ENCODE results near the gene MLXIP.
"Not testable (repeated sequence)": the region's sequence is repeated elsewhere in the genome, so short reads cannot be mapped to it uniquely, and the experiment has no call there.

MLXIP gene, protein sequence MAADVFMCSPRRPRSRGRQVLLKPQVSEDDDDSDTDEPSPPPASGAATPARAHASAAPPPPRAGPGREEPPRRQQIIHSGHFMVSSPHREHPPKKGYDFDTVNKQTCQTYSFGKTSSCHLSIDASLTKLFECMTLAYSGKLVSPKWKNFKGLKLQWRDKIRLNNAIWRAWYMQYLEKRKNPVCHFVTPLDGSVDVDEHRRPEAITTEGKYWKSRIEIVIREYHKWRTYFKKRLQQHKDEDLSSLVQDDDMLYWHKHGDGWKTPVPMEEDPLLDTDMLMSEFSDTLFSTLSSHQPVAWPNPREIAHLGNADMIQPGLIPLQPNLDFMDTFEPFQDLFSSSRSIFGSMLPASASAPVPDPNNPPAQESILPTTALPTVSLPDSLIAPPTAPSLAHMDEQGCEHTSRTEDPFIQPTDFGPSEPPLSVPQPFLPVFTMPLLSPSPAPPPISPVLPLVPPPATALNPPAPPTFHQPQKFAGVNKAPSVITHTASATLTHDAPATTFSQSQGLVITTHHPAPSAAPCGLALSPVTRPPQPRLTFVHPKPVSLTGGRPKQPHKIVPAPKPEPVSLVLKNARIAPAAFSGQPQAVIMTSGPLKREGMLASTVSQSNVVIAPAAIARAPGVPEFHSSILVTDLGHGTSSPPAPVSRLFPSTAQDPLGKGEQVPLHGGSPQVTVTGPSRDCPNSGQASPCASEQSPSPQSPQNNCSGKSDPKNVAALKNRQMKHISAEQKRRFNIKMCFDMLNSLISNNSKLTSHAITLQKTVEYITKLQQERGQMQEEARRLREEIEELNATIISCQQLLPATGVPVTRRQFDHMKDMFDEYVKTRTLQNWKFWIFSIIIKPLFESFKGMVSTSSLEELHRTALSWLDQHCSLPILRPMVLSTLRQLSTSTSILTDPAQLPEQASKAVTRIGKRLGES

DNA sequence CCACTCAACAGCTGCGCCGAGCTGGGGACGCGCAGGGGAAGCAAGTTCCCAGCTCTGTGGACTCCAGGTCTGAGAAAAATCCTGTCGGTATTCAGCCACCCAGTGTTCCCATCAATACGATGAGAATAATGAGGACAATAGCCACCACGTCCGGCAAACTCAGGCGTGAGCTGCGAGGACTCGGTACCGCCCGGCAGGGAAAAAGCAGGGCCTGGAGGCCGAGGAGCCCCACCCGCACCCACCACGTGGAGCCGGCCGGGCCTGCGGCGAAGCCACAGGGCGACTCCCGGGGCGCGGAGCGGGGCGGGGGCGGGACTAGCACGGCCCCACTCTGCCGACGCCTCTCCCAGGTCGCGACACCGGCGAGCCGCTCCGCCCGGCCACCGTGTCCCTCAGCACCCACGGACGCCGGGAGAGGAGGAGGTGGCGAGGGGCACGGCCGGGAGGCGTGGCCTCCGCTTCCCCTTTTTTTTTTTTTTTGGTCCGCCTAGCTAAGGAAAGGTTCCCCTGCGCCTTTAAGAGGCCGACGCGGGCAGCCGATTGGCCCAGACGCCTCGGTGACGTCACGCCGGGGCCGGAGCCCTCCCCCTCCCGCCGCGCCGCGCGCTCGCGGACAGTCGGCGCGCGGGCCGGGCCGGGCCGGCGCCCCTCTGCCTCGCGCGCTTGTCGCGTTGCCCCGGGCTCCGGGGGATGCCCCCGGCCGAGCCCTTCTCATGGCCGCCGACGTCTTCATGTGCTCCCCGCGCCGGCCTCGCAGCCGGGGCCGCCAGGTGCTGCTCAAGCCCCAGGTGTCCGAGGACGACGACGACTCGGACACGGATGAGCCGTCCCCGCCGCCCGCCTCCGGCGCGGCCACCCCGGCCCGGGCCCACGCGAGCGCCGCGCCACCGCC lies at the start of gene MLXIP:
MLXIP (plus strand) TSS at position 616 of the 892 bp plus-strand sequence; CDS start at position 714, 98 bp downstream.
- DNase-seq (peak; percentile 88 to 90), ATAC-seq (peak; percentile 83)
- peaks cover 30% of the 10 kb centered on the region for H3K4me1 Mint-ChIP-seq
- no peaks in the 10 kb centered on the region for H3K27me3 Mint-ChIP-seq
- H3K4me3 Mint-ChIP-seq = peak within 1 kb of the TSS; percentile 89 to 90
- H3K9me3 Mint-ChIP-seq = no peaks in the 10 kb centered on the region
- H3K27ac Mint-ChIP-seq = peak within 1 kb of the TSS; percentile 84 to 95

DNA sequence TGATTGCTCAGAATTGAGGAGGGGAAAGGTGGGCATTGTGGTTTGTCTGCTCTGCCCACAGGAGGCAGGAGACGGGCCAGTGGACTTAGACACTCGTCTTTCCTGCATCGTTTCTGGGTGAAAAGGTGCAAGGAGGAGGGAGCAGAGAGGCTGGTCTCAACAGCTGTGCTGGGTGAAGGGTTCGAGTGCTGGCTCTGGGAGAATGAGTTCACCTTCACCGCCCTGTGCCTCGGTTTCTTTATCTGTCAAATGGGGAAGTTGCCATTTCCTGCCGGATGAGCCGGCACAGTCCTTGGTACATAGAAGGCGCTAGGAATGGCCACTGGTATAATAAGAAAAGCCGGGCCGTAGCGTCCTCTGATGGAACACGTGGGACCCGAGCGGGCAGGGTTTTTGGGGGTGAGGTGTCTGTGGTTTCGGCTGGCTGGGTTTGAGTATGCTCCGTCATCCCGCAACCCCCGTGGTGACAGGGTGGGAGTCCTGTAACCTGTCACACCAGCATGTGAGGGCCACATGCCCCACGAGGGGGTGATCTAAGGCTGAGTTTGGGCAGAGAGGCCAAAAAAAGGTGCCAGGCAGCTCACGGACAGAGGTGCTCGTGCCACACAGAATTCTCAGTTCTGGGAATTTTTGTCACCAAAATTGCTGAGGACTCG lies 49.5 kb upstream of the MLXIP start:
- Mint-ChIP-seq H3K4me3 (no peak overlapping the region), H3K4me1 (peaks cover 29% of the 10 kb centered on the region), H3K9me3 (no peaks in the 10 kb centered on the region), H3K27ac (peak overlapping the region; percentile 30 to 64), H3K27me3 (no peaks in the 10 kb centered on the region)
- DNase-seq = peak; percentile 33 to 68
- peak; percentile 86 for ATAC-seq

DNA sequence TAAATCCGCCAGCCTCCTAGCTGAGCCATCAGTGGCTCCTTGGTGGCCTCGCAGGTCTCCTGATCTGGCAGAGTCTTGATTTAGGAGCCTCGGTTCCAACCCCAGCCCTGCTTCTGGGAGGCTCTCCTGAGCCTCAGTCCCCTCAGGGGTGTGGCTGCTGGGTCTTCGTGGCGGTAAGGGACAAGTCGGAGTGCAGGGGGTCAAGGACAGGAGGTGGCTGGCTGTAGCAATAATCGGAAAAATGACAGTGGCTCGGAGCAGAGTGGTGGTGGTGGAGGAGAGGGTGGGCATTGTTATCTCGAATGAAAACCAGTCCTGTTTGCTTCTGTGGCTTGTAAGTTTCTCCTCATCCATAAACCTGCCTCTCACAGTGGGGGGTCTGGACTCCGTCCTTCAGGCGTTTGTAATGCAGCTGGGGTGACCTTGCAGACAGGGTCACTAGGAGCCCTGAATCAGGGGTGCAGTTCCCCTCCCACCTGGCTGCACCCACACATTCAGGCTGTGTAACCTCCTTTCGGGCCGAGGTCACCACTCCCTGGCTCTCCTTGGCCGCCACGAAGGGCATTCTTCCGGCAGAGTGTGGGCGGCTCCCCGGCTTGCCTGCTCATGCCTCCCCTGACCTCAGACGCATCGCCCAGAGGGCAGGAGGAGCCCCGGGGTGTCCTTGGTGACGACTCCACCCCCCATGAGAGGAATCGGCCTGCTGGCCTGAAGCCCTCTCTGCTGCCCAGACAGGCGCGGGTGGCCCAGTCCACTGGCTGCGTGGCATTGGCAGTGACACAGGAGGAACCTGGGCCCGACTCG lies 48.7 kb upstream of the MLXIP start:
- ATAC-seq (peak; percentile 4), DNase-seq (no peak)
- Mint-ChIP-seq H3K4me1 (peaks cover 29% of the 10 kb centered on the region), H3K27ac (no peak overlapping the region), H3K4me3 (no peak overlapping the region), H3K27me3 (no peaks in the 10 kb centered on the region), H3K9me3 (no peaks in the 10 kb centered on the region)

DNA sequence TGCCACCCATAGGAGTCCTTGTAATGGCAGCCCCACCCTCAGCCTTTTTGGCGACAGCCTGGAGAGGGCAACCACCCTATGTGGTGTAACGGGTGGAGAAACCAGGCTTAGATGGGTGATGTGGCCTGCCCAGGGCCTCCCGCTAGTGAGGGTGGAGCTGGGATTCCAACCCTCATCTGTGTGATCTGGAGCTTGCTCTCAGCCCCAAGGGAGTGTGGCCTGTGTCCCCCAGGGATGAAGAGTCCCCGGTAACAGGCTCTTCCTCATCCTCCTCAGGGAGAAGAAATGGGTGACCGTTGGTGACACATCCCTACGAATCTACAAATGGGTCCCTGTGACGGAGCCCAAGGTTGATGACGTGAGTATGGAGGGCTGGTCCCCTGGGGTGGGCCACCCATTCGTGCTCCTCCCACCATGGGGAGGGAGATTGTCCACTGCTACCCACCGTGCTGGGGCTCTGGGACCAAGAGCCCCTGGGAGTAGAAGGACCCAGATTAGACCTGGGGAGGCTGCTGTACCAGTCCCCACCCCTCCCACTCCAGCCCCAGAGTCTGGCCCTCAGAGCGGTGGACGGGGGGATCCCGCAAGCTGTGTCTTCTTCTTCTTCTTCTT lies 48.0 kb upstream of the MLXIP start:
- Mint-ChIP-seq H3K4me1 (peaks cover 29% of the 10 kb centered on the region), H3K27ac (no peak overlapping the region), H3K9me3 (no peaks in the 10 kb centered on the region), H3K27me3 (no peaks in the 10 kb centered on the region), H3K4me3 (no peak overlapping the region)
- ATAC-seq (no peak), DNase-seq (no peak)

DNA sequence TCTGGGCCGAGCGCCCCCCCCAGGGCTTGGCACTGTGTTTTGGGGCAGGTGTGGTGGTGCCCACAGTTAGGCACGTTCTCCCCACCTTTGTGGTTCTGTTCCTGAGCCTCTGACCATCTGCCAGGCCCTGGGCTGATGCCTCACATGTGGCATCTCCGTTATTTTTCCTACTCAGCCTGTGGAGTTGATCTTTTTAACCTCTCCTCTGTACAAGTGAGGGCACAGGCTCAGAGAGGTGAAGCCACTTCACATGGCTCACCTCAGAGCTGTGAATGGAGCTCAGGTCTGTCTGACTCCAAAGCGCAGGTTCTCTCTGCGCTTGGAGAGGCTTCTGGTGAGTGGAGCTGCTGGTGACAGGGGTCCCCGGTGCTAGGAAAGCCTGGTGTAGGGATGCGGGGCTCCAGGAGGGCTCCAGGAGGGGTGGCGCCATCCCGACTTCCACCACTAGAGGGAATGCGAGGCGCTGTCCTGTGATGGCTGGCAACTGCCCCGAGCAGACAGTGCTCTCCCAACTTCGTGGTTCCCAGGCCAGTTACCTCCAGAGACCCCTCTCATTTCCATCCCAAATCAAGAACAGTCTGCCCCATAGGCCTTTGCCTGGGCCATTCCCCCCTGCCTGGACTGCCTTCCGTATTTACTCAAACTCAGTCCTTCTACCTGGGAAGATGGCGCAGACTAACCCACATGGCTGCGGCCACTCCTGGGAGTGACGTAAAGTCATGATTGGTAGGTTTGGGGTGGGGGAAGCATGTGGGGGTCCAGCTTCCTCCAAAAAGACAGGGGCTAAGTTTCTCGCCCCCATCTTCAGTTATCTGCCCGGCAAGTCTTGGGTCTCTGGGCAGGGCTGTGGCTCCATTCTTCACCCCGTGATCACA lies 47.0 kb upstream of the MLXIP start:
- Mint-ChIP-seq H3K27me3 (no peaks in the 10 kb centered on the region), H3K9me3 (no peaks in the 10 kb centered on the region), H3K4me1 (peaks cover 25% of the 10 kb centered on the region), H3K27ac (no peak overlapping the region), H3K4me3 (no peak overlapping the region)
- DNase-seq (peak; percentile 46 to 52), ATAC-seq (peak; percentile 65)

DNA sequence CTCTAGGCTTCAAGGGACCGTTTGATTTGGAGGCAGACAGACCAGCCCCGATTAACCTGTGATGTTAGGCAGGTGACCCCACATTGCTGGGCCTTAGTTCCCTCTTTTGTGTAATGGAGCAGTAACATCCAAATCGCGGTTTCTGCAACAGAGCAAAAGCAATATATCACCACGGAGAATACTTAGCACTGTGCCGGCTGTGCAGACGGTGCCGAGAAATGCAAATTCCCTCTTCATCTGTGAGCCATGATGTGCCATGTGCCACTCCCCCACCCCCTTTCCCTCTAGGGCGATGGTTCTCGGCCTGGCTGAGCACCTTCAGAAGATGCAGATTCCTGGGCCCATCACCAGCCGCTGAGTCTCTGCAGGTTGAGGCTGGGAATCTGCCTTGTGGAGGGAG lies 46.0 kb upstream of the MLXIP start:
- no peak for ATAC-seq
- no peak for DNase-seq
- Mint-ChIP-seq H3K4me1 (peaks cover 23% of the 10 kb centered on the region), H3K27ac (no peak overlapping the region), H3K4me3 (no peak overlapping the region), H3K9me3 (no peaks in the 10 kb centered on the region), H3K27me3 (no peaks in the 10 kb centered on the region)

GRCh38 chr12:122035292-122035691 lies 43.3 kb upstream of the MLXIP start:
- no peak overlapping the region for H3K27ac Mint-ChIP-seq
- H3K4me3 Mint-ChIP-seq = no peak overlapping the region
- no peaks in the 10 kb centered on the region for H3K27me3 Mint-ChIP-seq
- H3K4me1 Mint-ChIP-seq = peaks cover 4% of the 10 kb centered on the region
- no peak for ATAC-seq
- no peak for DNase-seq
- no peaks in the 10 kb centered on the region for H3K9me3 Mint-ChIP-seq

GRCh38 chr12:122036153-122036552 lies 42.4 kb upstream of the MLXIP start:
- ATAC-seq = no peak
- Mint-ChIP-seq H3K27ac (no peak overlapping the region), H3K4me3 (no peak overlapping the region), H3K9me3 (no peaks in the 10 kb centered on the region), H3K27me3 (no peaks in the 10 kb centered on the region), H3K4me1 (peaks cover under 1% of the 10 kb centered on the region)
- no peak for DNase-seq

DNA sequence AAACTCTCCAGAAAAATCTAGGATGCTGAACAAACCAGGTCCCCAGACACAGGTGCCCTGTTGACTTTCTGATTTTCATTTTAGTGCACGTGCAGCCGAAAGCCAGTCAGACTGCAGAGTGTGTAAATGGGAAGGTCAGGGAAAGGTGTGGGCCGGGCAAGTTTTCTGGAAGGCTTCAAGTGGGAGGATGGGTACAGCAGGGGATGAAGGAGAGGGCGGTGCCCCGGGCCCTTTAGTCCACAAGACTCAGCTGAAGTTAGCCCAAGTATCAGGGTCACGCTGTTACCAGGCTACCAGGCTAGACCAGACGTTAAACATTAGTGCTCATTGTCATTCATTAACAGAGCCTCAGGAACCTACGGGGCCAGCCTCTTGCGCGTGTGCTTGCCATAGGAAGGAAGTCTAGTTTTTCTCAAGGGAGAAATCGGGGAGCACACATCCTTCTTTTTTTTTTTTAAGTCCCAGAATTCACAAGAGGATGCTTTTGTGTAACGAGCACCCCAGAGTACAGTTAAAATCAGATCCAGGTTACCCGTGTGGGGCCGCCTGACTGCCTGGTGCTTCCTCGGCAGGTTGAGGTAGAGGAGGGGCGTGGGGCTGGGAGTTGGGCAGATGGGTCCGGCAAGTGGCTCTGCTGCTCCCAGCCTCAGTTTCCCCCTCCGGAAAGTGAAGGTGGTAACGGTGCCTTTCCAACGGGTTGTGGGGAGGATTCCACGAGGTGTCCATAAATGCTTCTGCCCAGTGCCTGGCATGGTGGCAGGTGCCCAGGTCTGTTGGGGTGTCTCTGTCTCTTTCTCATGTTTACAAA lies 37.8 kb upstream of the MLXIP start:
- no peak for DNase-seq
- Mint-ChIP-seq H3K27ac (peak overlapping the region in 1 of 2 donors; percentile 89), H3K27me3 (no peaks in the 10 kb centered on the region), H3K4me3 (no peak overlapping the region), H3K4me1 (no peaks in the 10 kb centered on the region), H3K9me3 (no peaks in the 10 kb centered on the region)
- ATAC-seq = no peak

DNA sequence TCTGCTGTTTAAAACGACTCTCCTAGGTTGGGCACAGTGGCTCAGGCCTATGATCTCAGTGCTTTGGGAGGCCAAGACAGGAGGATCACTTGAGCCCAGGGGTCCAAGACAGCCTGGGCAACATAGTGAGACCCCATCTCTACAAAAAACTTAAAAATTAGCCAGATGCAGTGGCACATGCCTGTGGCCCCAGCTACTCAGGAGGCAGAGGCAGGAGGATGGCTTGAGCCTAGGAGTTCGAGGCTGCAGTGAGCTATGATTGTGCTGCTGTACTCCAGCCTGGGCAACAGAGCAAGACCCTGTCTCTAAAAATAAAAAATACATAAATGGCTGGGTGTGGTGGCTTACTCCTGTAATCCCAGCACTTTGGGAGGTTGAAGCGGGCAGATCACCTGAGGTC lies 37.1 kb upstream of the MLXIP start:
- not testable (repeated sequence) for H3K4me3 Mint-ChIP-seq, H3K27ac Mint-ChIP-seq, H3K9me3 Mint-ChIP-seq, H3K27me3 Mint-ChIP-seq, DNase-seq, ATAC-seq, H3K4me1 Mint-ChIP-seq

DNA sequence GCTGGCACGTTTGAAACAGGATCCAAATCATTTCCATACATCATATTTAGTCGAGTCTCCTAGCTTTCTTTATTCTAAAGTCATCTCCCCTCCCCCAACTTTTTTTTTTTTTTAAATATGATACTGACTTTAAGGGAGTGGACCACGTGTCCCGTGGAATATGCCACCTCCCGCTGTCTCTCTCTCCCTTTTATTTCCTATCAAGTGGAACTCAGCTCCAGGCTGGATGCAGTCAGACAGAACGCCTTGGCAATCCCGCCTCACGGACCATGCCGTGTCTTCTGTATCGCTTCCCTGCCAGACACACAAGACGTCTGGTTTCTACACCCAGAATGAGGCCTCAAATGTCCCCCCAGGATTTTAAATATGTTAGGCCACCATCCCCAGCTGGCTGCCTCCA lies 35.6 kb upstream of the MLXIP start:
- ATAC-seq (no peak), DNase-seq (no peak)
- Mint-ChIP-seq H3K27me3 (no peaks in the 10 kb centered on the region), H3K4me1 (no peaks in the 10 kb centered on the region), H3K9me3 (no peaks in the 10 kb centered on the region), H3K27ac (no peak overlapping the region), H3K4me3 (no peak overlapping the region)

- H3K27ac Mint-ChIP-seq = no peak overlapping the region
- no peaks in the 10 kb centered on the region for H3K27me3 Mint-ChIP-seq
- H3K4me1 Mint-ChIP-seq = no peaks in the 10 kb centered on the region
- no peak overlapping the region for H3K4me3 Mint-ChIP-seq
- H3K9me3 Mint-ChIP-seq = no peaks in the 10 kb centered on the region
- ATAC-seq (no peak), DNase-seq (no peak)
Observed at GRCh38 chr12:122043476-122043875, 35.1 kb upstream of the MLXIP start.
